Activated CD4-positive, alpha-beta T cell treated with anti-CD3 and anti-CD28 coated beads for 36 hours (primary cell): ENCODE results near the gene NTNG1. TPM values are rescaled to one million over a fixed set of nuclear protein-coding genes. Genes with fewer than 3 reads are reported as not detected.

Experiments used
- ATAC-seq: fragments of 200-7000 bp; cut with Tn5 transposase; one replicate; pipeline ENCODE4 v1.10.0; 2021; ENCODE audit warnings: mild to moderate bottlenecking, moderate library complexity
- CTCF ChIA-PET: fragments of 350-600 bp; sonication (Branson Sonifier 250); formaldehyde crosslinking; loops from one replicate; lab custom pipeline; 2021; ENCODE audit warnings: antibody characterized with exemption; lab: Charles Lee
- POLR2A ChIA-PET: fragments of 350-600 bp; sonication (Branson Sonifier 250); formaldehyde crosslinking; loops from one replicate; lab custom pipeline; 2021; ENCODE audit warnings: antibody characterized with exemption, inconsistent platforms; lab: Charles Lee
- DNase-seq: peaks from one replicate; pipeline ENCODE4 v3.0.0-alpha.2; 2020
- H3K27ac Mint-ChIP-seq: one replicate; pipeline ENCODE4 v1.8.0; 2021; ENCODE audit warnings: mixed read lengths
- H3K27me3 Mint-ChIP-seq: one replicate; pipeline ENCODE4 v1.8.0; 2021; ENCODE audit warnings: mixed read lengths
- H3K36me3 Mint-ChIP-seq: one replicate; pipeline ENCODE4 v1.8.0; 2021; ENCODE audit warnings: low read depth, mixed read lengths
- H3K4me1 Mint-ChIP-seq: one replicate; pipeline ENCODE4 v1.8.0; 2021; ENCODE audit warnings: mixed read lengths
- H3K4me3 Mint-ChIP-seq: one replicate; pipeline ENCODE4 v1.8.0; 2021; ENCODE audit warnings: mild to moderate bottlenecking, moderate library complexity, mixed read lengths
- H3K9me3 Mint-ChIP-seq: one replicate; pipeline ENCODE4 v1.8.0; 2021; ENCODE audit warnings: low read depth, mixed read lengths
- intact Hi-C, 2 experiments: fragments of 100-400 bp; cut with DNase I in 1 of 2; cut with micrococcal nuclease in 1 of 2; formaldehyde crosslinking; loops; one replicate each; pipeline versions ENCODE4 v1.14.2 to v1.15.1; 2022 to 2024; cut with DNase I, micrococcal nuclease
- total RNA-seq, 2 experiments: library from RNA; stranded (reverse); gene quantifications; one replicate each; pipeline ENCODE4 v1.2.3, GENCODE V29; 2021

NTNG1 gene
- total RNA-seq, 2 experiments from 2014 or later = 0.28 TPM; not detected in 1

GRCh38 chr1:107363154-107363553, 222.3 kb downstream of the NTNG1 start:
- Mint-ChIP-seq H3K27me3 (no peaks in the 10 kb centered on the region), H3K9me3 (no peaks in the 10 kb centered on the region), H3K4me3 (no peak overlapping the region), H3K4me1 (no peaks in the 10 kb centered on the region), H3K36me3 (no peaks in the 10 kb centered on the region), H3K27ac (no peak overlapping the region)
- no peak for DNase-seq
- intact Hi-C loops = no loop called here
- ChIA-PET POLR2A (no interaction called here), CTCF (no interaction called here)
- ATAC-seq = no peak

GRCh38 chr1:107365527-107366240, 224.8 kb downstream of the NTNG1 start:
- Mint-ChIP-seq H3K27ac (no peak overlapping the region), H3K36me3 (no peaks in the 10 kb centered on the region), H3K9me3 (no peaks in the 10 kb centered on the region), H3K4me3 (no peak overlapping the region), H3K27me3 (peaks cover 3% of the 10 kb centered on the region), H3K4me1 (no peaks in the 10 kb centered on the region)
- ChIA-PET POLR2A (no interaction called here), CTCF (no interaction called here)
- intact Hi-C loops = no loop called here
- no peak for DNase-seq
- ATAC-seq = no peak

- ATAC-seq = no peak
- Mint-ChIP-seq H3K36me3 (no peaks in the 10 kb centered on the region), H3K27ac (no peak overlapping the region), H3K9me3 (no peaks in the 10 kb centered on the region), H3K4me3 (no peak overlapping the region), H3K27me3 (peaks cover 6% of the 10 kb centered on the region), H3K4me1 (no peaks in the 10 kb centered on the region)
- ChIA-PET POLR2A (no interaction called here), CTCF (no interaction called here)
- intact Hi-C loops = no loop called here
- DNase-seq = no peak
Observed at GRCh38 chr1:107378426-107378825, 237.6 kb downstream of the NTNG1 start.

- no peak overlapping the region for H3K27ac Mint-ChIP-seq
- ATAC-seq (no peak), DNase-seq (no peak)
- intact Hi-C loops = no loop called here
- ChIA-PET POLR2A (no interaction called here), CTCF (no interaction called here)
- no peaks in the 10 kb centered on the region for H3K36me3 Mint-ChIP-seq
- H3K27me3 Mint-ChIP-seq = peaks cover 6% of the 10 kb centered on the region
- H3K9me3 Mint-ChIP-seq = no peaks in the 10 kb centered on the region
- H3K4me1 Mint-ChIP-seq = no peaks in the 10 kb centered on the region
- H3K4me3 Mint-ChIP-seq = no peak overlapping the region
Observed at GRCh38 chr1:107378866-107379265, 238.0 kb downstream of the NTNG1 start.

GRCh38 chr1:107379826-107380225, 239.0 kb downstream of the NTNG1 start:
- Mint-ChIP-seq H3K4me1 (no peaks in the 10 kb centered on the region), H3K27me3 (peaks cover 6% of the 10 kb centered on the region), H3K27ac (no peak overlapping the region), H3K4me3 (no peak overlapping the region), H3K36me3 (no peaks in the 10 kb centered on the region), H3K9me3 (no peaks in the 10 kb centered on the region)
- intact Hi-C loops = no loop called here
- ChIA-PET CTCF (interaction anchor here (0.7 kb wide), 1 partner anchor 108 kb away, joined by 3 read pairs; no protein-coding TSS in a partner anchor), POLR2A (no interaction called here)
- no peak for ATAC-seq
- DNase-seq = no peak

- peaks cover 6% of the 10 kb centered on the region for H3K27me3 Mint-ChIP-seq
- no peak for ATAC-seq
- peaks cover 2% of the 10 kb centered on the region for H3K9me3 Mint-ChIP-seq
- no peak for DNase-seq
- H3K27ac Mint-ChIP-seq = no peak overlapping the region
- POLR2A ChIA-PET = no interaction called here
- no peaks in the 10 kb centered on the region for H3K4me1 Mint-ChIP-seq
- CTCF ChIA-PET = interaction anchor here (0.5 kb wide), 1 partner anchor 135 kb away, joined by 3 read pairs; no protein-coding TSS in a partner anchor
- H3K36me3 Mint-ChIP-seq = no peaks in the 10 kb centered on the region
- intact Hi-C loops = no loop called here
- no peak overlapping the region for H3K4me3 Mint-ChIP-seq
Observed at GRCh38 chr1:107389410-107390396, 248.9 kb downstream of the NTNG1 start.

GRCh38 chr1:107394301-107394700, 253.5 kb downstream of the NTNG1 start:
- ChIA-PET CTCF (no interaction called here), POLR2A (no interaction called here)
- Mint-ChIP-seq H3K9me3 (no peaks in the 10 kb centered on the region), H3K27me3 (peaks cover 6% of the 10 kb centered on the region), H3K4me3 (no peak overlapping the region), H3K36me3 (no peaks in the 10 kb centered on the region), H3K27ac (no peak overlapping the region), H3K4me1 (no peaks in the 10 kb centered on the region)
- no peak for DNase-seq
- intact Hi-C loops = no loop called here
- ATAC-seq = no peak

GRCh38 chr1:107401704-107402103, 260.9 kb downstream of the NTNG1 start:
- Mint-ChIP-seq H3K27me3 (peaks cover 2% of the 10 kb centered on the region), H3K9me3 (no peaks in the 10 kb centered on the region), H3K36me3 (no peaks in the 10 kb centered on the region), H3K27ac (no peak overlapping the region), H3K4me3 (no peak overlapping the region), H3K4me1 (no peaks in the 10 kb centered on the region)
- CTCF ChIA-PET = no interaction called here
- DNase-seq (no peak), ATAC-seq (no peak)
- intact Hi-C loops = no loop called here
- POLR2A ChIA-PET = no interaction called here

- ChIA-PET CTCF (no interaction called here), POLR2A (no interaction called here)
- Mint-ChIP-seq H3K27ac (no peak overlapping the region), H3K9me3 (no peaks in the 10 kb centered on the region), H3K4me1 (no peaks in the 10 kb centered on the region), H3K36me3 (no peaks in the 10 kb centered on the region), H3K27me3 (peaks cover 2% of the 10 kb centered on the region), H3K4me3 (no peak overlapping the region)
- ATAC-seq (no peak), DNase-seq (no peak)
- intact Hi-C loops = no loop called here
Observed at GRCh38 chr1:107404756-107405155, 263.9 kb downstream of the NTNG1 start.

- no peak for DNase-seq
- Mint-ChIP-seq H3K9me3 (no peaks in the 10 kb centered on the region), H3K4me3 (no peak overlapping the region), H3K27ac (no peak overlapping the region), H3K27me3 (peaks cover 2% of the 10 kb centered on the region), H3K4me1 (no peaks in the 10 kb centered on the region), H3K36me3 (no peaks in the 10 kb centered on the region)
- no peak for ATAC-seq
- POLR2A ChIA-PET = no interaction called here
- intact Hi-C loops = no loop called here
- CTCF ChIA-PET = no interaction called here
Observed at GRCh38 chr1:107405236-107405635, 264.4 kb downstream of the NTNG1 start.

GRCh38 chr1:107407011-107407410, 266.2 kb downstream of the NTNG1 start:
- DNase-seq = no peak
- no peaks in the 10 kb centered on the region for H3K9me3 Mint-ChIP-seq
- POLR2A ChIA-PET = interaction anchor here (0.7 kb wide), 1 partner anchor 13 kb away, joined by 4 read pairs; no protein-coding TSS in a partner anchor
- no peaks in the 10 kb centered on the region for H3K36me3 Mint-ChIP-seq
- H3K4me3 Mint-ChIP-seq = no peak overlapping the region
- ATAC-seq = no peak
- intact Hi-C loops = no loop called here
- CTCF ChIA-PET = no interaction called here
- peaks cover 2% of the 10 kb centered on the region for H3K27me3 Mint-ChIP-seq
- no peaks in the 10 kb centered on the region for H3K4me1 Mint-ChIP-seq
- no peak overlapping the region for H3K27ac Mint-ChIP-seq

GRCh38 chr1:107413546-107413945, 272.7 kb downstream of the NTNG1 start:
- H3K27me3 Mint-ChIP-seq = peaks cover 2% of the 10 kb centered on the region
- POLR2A ChIA-PET = no interaction called here
- H3K9me3 Mint-ChIP-seq = no peaks in the 10 kb centered on the region
- no peaks in the 10 kb centered on the region for H3K36me3 Mint-ChIP-seq
- CTCF ChIA-PET = no interaction called here
- ATAC-seq (no peak), DNase-seq (no peak)
- H3K27ac Mint-ChIP-seq = no peak overlapping the region
- H3K4me3 Mint-ChIP-seq = no peak overlapping the region
- H3K4me1 Mint-ChIP-seq = no peaks in the 10 kb centered on the region
- intact Hi-C loops = no loop called here
